ENCODE results near the gene SIM2.

DNA sequence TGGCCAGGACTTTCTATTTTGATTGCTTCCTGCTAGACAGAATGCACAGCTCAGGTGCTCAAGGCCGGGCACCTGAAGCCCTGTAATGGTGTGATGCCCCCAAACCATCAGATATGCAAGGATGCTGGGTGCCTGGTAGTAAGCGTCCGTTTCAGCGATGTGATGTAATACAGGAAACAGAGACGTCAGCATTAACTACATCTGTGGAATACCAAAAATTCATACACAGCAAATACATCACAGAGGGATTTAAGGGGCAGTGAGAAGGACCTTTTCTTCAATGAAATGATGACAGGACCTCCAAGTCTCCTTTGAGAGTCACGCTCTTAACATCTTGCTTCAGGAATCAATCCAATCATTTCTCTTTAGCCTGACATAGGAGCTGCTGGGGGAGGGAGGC is 64.4 kb downstream of the SIM2 start:
- no peak for TF ChIP-seq POLR2A (IDR thresholded peaks at IDR 0.05; ENCODE audit: low read length)
- no peak for TF ChIP-seq GATA1 (IDR thresholded peaks at IDR 0.05; ENCODE audit: low read depth, low read length)

Data from erythroblast (primary cell).